ENCODE measurements around the gene PDSS2.
"Not testable (repeated sequence)": the region's sequence is repeated elsewhere in the genome, so short reads cannot be mapped to it uniquely, and the experiment has no call there.

The PDSS2 gene

GRCh38 chr6:107152638-107153430 lies 306.5 kb downstream of the PDSS2 start:
- DNase-seq, result peak; percentile 8

DNA sequence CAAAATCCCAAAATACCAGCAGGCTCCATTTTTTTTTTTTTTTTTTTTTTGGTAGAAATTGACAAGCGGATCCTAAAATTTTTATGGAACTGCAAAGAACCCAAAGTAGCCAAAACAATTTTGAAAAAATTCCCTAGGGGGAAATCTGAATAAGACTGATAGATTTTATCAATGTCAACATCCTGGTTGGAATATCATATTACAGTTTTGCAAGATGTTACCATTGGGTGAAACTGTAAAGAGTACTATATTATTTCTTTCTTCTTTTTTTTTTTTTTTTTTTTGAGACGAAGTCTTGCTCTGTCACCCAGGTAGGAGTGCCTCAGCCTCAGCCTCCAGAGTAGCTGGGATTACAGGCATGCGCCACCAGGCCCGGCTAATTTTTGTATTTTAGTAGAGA lies 314.7 kb downstream of the PDSS2 start:
- DNase-seq, result no peak

- DNase-seq, result no peak
Measured at GRCh38 chr6:107144014-107144413, 315.4 kb downstream of the PDSS2 start.

DNA sequence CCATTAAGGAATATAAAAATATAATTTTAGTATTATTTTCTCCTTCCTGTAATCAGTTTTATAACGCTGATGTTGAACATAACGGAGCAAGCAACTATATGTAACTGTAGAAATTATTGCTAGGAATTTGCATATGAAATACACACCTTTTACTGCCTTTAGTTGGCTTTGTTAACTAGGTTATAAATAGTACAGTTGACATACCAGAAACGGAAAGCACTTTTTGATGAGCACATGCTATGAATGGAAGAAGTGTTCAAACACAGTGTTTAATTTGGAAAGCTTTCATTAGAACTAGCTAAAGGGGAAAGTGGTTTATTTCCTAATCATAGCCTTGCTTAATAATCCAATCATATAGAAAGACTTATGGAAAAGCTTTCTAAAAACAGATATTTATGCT lies 318.8 kb downstream of the PDSS2 start:
- DNase-seq, result no peak

DNA sequence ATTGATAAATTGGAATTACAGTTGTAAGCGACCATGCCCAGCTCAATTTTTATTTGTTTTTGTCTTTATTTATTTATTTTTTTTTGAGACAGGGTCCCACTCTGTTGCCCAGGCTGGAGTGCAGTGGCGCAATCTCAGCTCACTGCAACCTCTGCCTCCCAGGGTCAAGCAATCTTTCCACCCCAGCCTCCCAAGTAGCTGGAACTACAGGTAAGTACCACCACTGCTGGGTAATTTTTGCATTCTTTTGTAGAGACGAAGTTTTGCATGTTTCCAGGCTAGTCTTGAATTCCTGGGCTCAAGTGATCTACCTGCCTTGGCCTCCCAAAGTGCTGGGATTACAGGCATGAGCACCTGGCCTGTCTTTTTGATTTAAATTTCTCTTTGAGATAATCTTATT lies 323.0 kb downstream of the PDSS2 start:
- not testable (repeated sequence) for DNase-seq

GRCh38 chr6:107135048-107135680 lies 324.2 kb downstream of the PDSS2 start:
- DNase-seq, result not testable (repeated sequence)

DNA sequence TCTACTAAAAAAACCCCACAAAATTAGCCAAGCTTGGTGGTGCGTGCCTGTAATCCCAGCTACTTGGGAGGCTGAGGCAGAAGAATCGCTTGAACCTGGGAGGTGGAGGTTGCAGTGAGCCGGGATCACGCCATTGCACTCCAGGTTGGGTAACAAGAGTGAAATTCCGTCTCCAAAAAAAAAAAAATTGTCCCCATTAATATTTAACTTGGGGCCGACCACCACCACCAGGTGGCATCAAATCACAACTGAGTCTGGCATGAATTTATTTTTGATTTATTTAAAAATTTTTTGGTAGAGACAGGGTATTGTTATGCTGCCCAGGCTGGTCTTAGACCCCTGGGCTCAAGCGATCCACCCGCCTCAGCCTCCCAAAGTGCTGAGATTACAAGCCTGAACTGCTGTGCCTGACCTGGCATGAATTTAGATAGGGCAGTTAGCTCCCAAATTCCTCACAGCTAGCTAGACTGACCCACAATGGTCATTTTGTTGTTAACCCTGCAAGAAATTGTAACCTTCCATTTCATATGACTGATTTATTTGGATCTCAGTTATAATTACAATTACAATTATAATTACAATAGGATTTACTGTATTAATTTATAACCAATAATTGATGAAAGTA lies 326.9 kb downstream of the PDSS2 start:
- no peak for DNase-seq

DNA sequence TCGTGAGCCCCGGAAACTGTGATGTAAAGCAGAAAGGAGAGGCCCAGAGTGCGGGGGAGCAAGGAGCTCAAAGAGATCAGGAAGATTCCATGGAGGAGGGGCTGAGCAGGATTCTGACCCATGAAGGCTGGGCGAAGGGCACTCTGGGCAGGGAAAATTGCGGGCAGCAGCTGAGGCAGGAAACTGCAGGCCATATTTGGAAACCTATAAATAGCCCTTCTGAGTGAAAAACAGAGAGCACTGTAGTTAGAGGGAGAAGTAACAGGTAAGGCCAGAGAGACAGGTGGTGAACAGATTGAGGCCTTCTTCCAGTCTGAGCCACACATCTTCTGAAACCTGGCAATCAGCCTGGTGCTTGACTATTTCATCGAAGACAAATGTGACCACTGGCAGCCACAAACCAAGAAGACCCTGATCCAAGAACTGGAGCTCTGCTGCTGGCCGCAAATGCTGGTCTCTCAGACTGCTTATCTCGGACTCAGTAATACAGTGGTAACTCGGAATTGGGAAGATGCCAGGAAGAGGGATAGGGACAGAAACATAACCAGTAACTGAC lies 329.9 kb downstream of the PDSS2 start:
- peak; percentile 16 for DNase-seq

- peak; percentile 20 for DNase-seq
Measured at GRCh38 chr6:107128577-107128976, 330.8 kb downstream of the PDSS2 start.

- DNase-seq, result peak; percentile 62
Measured at GRCh38 chr6:107128175-107128574, 331.2 kb downstream of the PDSS2 start.

DNA sequence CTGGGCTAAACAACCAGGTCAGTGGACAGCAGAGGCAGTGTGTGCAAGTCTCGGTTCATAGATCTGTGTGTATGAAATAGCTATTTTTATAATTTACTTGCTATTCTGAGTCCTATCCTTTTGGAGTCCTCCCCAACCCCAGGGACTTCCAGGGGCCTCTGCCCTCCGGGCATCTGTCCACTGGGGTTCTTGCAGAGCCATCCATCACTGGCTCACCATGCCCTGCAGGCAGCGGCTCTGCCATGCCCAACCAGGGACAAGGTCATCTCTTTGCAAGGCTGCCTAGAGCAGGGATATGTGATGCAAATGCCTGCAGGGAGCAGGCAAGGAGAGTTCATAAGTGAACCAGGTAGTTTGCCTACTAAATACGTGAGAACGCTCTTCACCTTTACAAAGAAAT lies 333.6 kb downstream of the PDSS2 start:
- no peak for DNase-seq

DNA sequence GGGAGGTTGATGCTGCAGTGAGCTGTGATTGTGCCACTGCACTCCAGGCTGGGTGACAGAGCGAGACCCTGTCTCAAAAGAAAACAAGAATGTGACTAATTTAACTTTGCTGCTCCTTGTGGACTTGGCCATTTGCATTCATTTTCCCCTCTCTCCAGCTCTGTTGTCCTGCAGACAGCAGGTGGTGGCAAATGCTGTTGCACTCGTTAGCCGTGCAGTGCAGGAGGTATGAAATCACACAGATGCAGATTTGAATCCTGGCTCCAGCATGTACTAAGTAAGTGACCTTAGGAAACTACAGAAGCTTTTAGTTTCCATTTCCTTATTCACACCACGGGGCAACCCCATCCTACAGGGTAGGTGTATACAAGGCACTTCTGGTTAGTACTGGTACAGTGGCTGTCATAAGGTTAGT lies 334.4 kb downstream of the PDSS2 start:
- no peak for DNase-seq

DNA sequence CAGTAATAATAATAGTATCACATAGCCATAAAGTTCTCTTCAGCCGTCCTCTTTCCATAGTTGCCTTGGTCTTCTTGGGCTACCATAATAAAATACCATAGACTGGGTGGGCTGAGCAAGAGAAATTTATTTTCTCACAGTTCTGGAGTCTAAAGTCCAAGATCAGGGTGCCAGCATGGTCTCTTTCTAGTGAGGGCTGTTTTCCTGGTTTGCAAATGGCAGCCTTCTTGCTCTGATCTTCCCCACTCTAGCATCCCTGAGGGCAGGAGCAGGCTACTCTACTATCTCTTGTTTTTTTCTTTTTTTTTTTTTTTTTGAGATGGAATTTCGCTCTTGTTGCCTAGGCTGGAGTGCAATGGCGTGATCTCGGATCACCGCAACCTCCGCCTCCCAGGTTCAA lies 335.9 kb downstream of the PDSS2 start:
- DNase-seq, result no peak

GRCh38 chr6:107122748-107123147 lies 336.6 kb downstream of the PDSS2 start:
- DNase-seq, result peak; percentile 27

- DNase-seq, result no peak
Measured at GRCh38 chr6:107121964-107122495, 337.3 kb downstream of the PDSS2 start.

- no peak for DNase-seq
Measured at GRCh38 chr6:107121266-107121665, 338.1 kb downstream of the PDSS2 start.

DNA sequence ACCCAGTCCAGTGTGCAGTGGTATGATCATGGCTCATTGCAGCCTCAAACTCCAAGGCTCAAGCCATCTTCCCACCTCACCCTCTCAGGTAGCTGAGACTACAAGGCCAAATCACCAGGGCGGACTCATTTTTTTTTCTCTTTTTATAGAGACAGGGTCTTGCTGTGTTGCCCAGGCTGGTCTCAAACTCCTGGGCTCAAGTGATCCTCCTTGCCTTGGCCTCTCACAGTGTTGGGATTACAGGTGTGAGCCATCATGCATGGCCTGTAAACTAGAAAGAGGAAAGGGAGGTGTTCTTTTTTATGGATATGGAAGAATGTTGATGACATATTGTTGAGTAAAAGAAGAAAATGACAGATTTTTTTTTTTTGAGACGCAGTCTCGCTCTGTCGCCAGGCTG lies 339.0 kb downstream of the PDSS2 start:
- no peak for DNase-seq

DNA sequence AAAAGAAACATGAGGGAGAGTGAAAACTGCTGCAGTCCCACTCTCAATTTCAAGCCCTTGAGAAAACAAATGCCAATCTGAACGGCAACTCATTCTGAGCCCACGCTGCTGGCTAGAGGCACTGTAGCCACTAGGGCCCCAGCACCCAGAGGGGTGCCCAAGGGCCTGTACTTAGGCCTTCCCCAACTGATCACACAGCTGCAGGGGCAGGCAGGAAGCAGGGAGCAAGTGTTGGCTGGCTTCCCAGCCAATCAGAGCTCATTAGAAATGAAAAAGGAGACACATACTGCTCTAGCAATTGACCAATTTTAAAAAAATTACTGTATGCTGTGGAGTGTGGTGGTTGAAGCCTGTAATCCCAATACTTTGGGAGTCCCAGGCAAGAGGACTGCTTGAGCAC lies 340.4 kb downstream of the PDSS2 start:
- peak; percentile 14 for DNase-seq

- DNase-seq, result not testable (repeated sequence)
Measured at GRCh38 chr6:107118540-107118939, 340.8 kb downstream of the PDSS2 start.

- DNase-seq, result no peak
Measured at GRCh38 chr6:107116931-107117330, 342.4 kb downstream of the PDSS2 start.

DNA sequence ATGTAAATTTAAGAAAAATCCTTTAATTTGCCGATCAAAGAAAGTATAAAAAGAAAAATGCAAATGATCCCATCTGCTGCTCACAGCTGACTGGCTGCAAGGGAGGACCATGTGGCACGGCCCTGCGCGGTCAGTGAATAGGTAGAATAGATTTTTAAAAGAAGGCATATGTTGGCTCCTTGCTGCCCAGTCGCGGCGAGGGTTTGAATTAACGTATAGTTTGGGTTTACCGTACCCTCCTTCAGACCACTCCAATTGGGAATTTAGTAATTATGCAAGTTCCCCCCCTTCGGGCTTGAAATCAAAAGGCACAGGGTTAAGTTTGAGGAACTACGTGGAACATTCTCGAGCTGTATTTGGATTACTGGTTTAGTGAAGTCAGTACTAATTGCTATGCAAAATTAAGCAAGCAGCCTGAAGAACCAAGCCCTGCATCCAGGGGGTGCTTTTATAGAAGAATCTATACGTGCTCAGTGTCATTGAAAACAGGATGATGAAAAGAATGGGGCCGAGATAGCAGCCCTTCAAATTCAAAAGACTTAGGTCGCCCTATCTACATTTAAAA lies 343.0 kb downstream of the PDSS2 start:
- peak; percentile 27 for DNase-seq

DNA sequence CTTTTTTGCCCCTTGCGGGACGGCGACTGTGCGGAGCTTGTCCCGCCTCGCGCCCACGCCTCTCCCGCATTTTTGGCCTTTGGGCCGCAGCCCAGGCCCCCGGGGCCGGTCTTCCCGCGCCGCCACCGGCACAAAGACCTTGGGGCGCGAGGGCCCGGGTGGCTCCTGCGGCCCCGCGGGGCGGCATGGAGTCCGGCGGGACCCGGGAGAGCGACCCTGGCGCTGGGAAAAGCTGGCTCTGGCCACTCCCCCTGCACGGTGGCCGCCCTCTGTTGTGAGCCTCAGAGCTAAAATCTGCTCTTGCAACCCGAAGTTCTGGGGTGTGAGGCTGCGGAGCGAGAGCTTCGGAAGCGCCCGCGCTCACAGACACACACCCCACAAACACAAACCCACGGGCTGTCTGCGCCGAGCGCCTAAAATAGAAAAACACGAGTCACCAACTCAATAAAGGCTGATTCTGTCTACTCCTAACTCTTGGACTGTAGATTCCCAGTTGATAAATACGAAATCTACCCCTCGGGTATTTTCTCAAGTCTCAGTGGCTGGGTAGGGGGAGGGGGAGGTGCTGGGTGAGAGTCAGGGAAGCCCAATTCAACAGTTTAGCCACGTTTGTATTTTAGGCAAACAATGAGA lies 343.6 kb downstream of the PDSS2 start:
- DNase-seq, result peak; percentile 44

Data from fibroblast of skin of abdomen (primary cell).